Measurements from ENCODE around the gene KAZN.

- TF ChIP-seq CTCF (IDR thresholded peaks at IDR 0.05), result no peak
- TF ChIP-seq MEF2A (IDR thresholded peaks at IDR 0.05; ENCODE audit: borderline replicate concordance, low read depth), result no peak
- TF ChIP-seq GATA2 (CRISPR knock-in tag; IDR thresholded peaks at IDR 0.05), result no peak
Observed at GRCh38 chr1:14591600-14591999, 6.9 kb upstream of the KAZN start.
